Caco-2 (cell line): ENCODE measurements around the gene SLITRK3. TPM values are rescaled to one million over a fixed set of nuclear protein-coding genes. Genes with fewer than 3 reads are reported as not detected.

Experiments
- BruUV-seq: library from RNA; stranded (reverse); fragments of 400-500 nt; replicated peaks from 2 replicates; lab custom pipeline; 2021; lab: Mats Ljungman, UMichigan
- CTCF ChIA-PET: fragments of 300-600 bp; sonication (Branson Sonifier 250); formaldehyde crosslinking; loops from one replicate; lab custom pipeline; 2022; ENCODE audit warnings: antibody characterized with exemption; lab: Charles Lee
- POLR2A ChIA-PET: fragments of 300-600 bp; sonication (Branson Sonifier 250); formaldehyde crosslinking; loops from one replicate; lab custom pipeline; 2022; ENCODE audit warnings: antibody characterized with exemption; lab: Charles Lee
- DNase-seq, 2 experiments: peaks; one replicate each; pipeline versions ENCODE4 v3.0.0 to v3.0.0-alpha.2; 2020 to 2022
- H3K27me3 ChIP-seq: replicated peaks from 2 replicates; pipeline ENCODE4 v1.6.0; 2011; ENCODE audit warnings: low read length; ENCODE audit not compliant: control insufficient read depth, insufficient read depth
- H3K36me3 ChIP-seq: 2 replicates; pipeline ENCODE4 v1.5.1; 2011; ENCODE audit warnings: low read length; ENCODE audit not compliant: control insufficient read depth, insufficient read depth
- H3K4me1 ChIP-seq: fragments of 250-450 bp; sonication (Bioruptor Pico); 2 replicates; pipeline ENCODE4 v1.5.1; 2020; ENCODE audit warnings: mild to moderate bottlenecking
- H3K4me3 ChIP-seq: 2 replicates; pipeline ENCODE4 v1.5.1; 2011; ENCODE audit warnings: low read depth, mild to moderate bottlenecking, control low read depth, low read length
- H3K9me3 ChIP-seq: fragments of 250-450 bp; sonication (Bioruptor Pico); 2 replicates; pipeline ENCODE4 v1.5.1; 2020; ENCODE audit warnings: mild to moderate bottlenecking, moderate library complexity
- H3K27ac Mint-ChIP-seq: one replicate; pipeline ENCODE4 v1.8.0; 2022; ENCODE audit warnings: mixed read lengths; ENCODE audit not compliant: unreplicated experiment
- H3K27me3 Mint-ChIP-seq: one replicate; pipeline ENCODE4 v1.8.0; 2022; ENCODE audit warnings: mixed read lengths; ENCODE audit not compliant: insufficient read depth, unreplicated experiment
- H3K36me3 Mint-ChIP-seq: one replicate; pipeline ENCODE4 v1.8.0; 2022; ENCODE audit warnings: mild to moderate bottlenecking, mixed read lengths; ENCODE audit not compliant: insufficient read depth, unreplicated experiment
- H3K4me1 Mint-ChIP-seq: one replicate; pipeline ENCODE4 v1.8.0; 2022; ENCODE audit warnings: low read depth, mixed read lengths; ENCODE audit not compliant: unreplicated experiment
- H3K4me3 Mint-ChIP-seq: one replicate; pipeline ENCODE4 v1.8.0; 2022; ENCODE audit warnings: mild to moderate bottlenecking, moderate library complexity, mixed read lengths; ENCODE audit not compliant: unreplicated experiment
- H3K9me3 Mint-ChIP-seq: one replicate; pipeline ENCODE4 v1.8.0; 2022; ENCODE audit warnings: mixed read lengths; ENCODE audit not compliant: unreplicated experiment
- intact Hi-C: fragments of 100-400 bp; cut with micrococcal nuclease; formaldehyde crosslinking; loops from one replicate; pipeline ENCODE4 v1.10.0; 2022; ENCODE audit not compliant: unreplicated experiment
- total RNA-seq: library from RNA; stranded (reverse); gene quantifications from 2 replicates; pipeline ENCODE4 v1.2.3, GENCODE V29; 2022
- TF ChIP-seq, protein P1 (sequence below), 2 experiments: fragments of 200-600 bp in 1 of 2; IDR thresholded peaks; 1 replicate in 1 of 2; 2 replicates in 1 of 2; pipeline versions ENCODE4 v1.5.1 to v1.8.0; 2011 to 2022; ENCODE audit warnings: antibody characterized with exemption in 1 of 2, control low read depth in 1 of 2, inconsistent platforms in 1 of 2, low read depth in 1 of 2, low read length in 1 of 2, mild to moderate bottlenecking in 1 of 2, moderate library complexity in 1 of 2; ENCODE audit not compliant: insufficient read depth in 1 of 2, severe bottlenecking in 1 of 2, unreplicated experiment in 1 of 2

Gene SLITRK3
- total RNA-seq, 1 experiment from 2014 or later, result not detected

DNA sequence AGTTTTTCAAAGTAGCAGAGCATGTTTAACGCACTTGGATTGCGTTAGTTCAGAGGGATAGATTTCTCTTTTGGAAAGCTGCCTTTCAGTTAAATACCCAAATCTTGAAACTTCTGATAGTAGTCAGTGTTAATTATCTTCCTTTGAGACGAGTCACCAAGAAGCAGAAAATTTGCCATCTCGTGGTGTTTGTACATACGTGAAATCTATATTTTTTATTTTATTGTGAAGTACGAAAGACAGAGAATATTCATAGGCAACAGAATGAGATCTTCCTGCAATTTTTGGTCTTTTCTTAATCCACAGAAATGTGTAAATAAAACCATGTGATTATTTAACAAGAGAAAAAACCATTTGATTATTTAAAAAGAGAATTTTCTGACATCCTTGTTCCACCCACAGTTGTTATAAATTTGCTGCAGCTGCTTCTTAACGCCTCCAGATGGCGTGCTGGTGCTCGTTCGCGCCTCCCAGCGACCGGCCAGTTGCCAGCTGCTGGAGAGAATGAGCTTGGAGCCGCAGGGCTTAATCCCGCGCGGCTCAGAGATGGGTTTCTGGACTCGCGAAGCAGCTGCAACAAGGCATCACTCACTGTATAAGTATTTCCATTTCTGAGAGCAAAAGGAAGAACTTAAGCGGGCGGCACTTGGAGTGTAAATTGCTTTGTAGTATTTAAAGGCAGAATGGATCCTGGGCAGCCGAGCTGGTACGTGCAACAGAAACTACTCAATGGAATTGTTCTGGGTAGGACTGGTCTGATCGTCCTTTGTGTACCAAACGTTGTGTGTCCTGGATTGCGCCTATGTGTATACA is 10.5 kb upstream of the SLITRK3 start:
- Mint-ChIP-seq H3K4me1 (peaks cover 6% of the 10 kb centered on the region), H3K27me3 (peaks cover 7% of the 10 kb centered on the region), H3K9me3 (no peaks in the 10 kb centered on the region), H3K36me3 (no peaks in the 10 kb centered on the region), H3K27ac (no peak overlapping the region), H3K4me3 (peak overlapping the region; percentile 67)
- peak; percentile 57 to 67 for DNase-seq
- H3K4me1 ChIP-seq, result no peaks in the 10 kb centered on the region
- no peaks in the 10 kb centered on the region for H3K36me3 ChIP-seq
- CTCF ChIA-PET, result interaction anchor here (0.6 to 1.1 kb wide), 9 partner anchors 11 to 1829 kb away, joined by 3 to 5 read pairs (median 3); no protein-coding TSS in a partner anchor
- POLR2A ChIA-PET, result no interaction called here
- H3K4me3 ChIP-seq, result no peak overlapping the region
- no peaks in the 10 kb centered on the region for H3K9me3 ChIP-seq
- TF ChIP-seq, protein P1, sequence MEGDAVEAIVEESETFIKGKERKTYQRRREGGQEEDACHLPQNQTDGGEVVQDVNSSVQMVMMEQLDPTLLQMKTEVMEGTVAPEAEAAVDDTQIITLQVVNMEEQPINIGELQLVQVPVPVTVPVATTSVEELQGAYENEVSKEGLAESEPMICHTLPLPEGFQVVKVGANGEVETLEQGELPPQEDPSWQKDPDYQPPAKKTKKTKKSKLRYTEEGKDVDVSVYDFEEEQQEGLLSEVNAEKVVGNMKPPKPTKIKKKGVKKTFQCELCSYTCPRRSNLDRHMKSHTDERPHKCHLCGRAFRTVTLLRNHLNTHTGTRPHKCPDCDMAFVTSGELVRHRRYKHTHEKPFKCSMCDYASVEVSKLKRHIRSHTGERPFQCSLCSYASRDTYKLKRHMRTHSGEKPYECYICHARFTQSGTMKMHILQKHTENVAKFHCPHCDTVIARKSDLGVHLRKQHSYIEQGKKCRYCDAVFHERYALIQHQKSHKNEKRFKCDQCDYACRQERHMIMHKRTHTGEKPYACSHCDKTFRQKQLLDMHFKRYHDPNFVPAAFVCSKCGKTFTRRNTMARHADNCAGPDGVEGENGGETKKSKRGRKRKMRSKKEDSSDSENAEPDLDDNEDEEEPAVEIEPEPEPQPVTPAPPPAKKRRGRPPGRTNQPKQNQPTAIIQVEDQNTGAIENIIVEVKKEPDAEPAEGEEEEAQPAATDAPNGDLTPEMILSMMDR (IDR thresholded peaks at IDR 0.05; ENCODE audit: insufficient read depth in 1 of 2, low read depth in 1 of 2, low read length in 1 of 2, severe bottlenecking in 1 of 2, unreplicated experiment in 1 of 2), result peak; percentile 71 to 99
- H3K27me3 ChIP-seq, result no peaks in the 10 kb centered on the region
- intact Hi-C loops, result loop anchor here (2.0 kb wide), 1 partner anchor 62 kb away; no protein-coding TSS in a partner anchor
- no TSS peak for BruUV-seq

DNA sequence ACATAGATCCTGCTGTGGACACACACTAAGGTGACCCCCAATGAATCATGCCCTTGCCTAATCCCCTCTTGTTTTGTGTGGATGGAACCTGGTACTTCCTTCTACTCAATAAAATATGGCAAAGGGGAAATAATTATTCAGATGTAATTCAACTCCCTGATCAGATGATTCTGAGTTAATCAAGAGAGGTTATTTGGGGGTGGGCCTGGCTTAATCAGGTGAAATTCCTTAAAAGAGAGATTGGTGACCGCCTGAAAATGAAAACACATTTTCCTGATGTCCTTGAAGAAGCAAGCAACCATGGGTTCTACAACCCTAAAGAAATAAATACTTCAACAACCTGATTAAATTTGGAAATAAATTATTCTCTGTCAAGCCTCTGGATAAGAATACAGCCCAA is 8.3 kb upstream of the SLITRK3 start:
- Histone ChIP-seq H3K36me3 (no peaks in the 10 kb centered on the region), H3K27me3 (no peaks in the 10 kb centered on the region), H3K9me3 (no peaks in the 10 kb centered on the region), H3K4me1 (no peaks in the 10 kb centered on the region), H3K4me3 (no peak overlapping the region)
- intact Hi-C loops, result no loop called here
- Mint-ChIP-seq H3K27me3 (peaks cover 7% of the 10 kb centered on the region), H3K4me1 (peaks cover 6% of the 10 kb centered on the region), H3K9me3 (no peaks in the 10 kb centered on the region), H3K27ac (no peak overlapping the region), H3K4me3 (no peak overlapping the region), H3K36me3 (no peaks in the 10 kb centered on the region)
- CTCF ChIA-PET, result no interaction called here
- POLR2A ChIA-PET, result no interaction called here
- TF ChIP-seq, protein P1 (IDR thresholded peaks at IDR 0.05; ENCODE audit: insufficient read depth in 1 of 2, low read depth in 1 of 2, low read length in 1 of 2, severe bottlenecking in 1 of 2, unreplicated experiment in 1 of 2), result no peak
- no TSS peak for BruUV-seq
- no peak for DNase-seq

DNA sequence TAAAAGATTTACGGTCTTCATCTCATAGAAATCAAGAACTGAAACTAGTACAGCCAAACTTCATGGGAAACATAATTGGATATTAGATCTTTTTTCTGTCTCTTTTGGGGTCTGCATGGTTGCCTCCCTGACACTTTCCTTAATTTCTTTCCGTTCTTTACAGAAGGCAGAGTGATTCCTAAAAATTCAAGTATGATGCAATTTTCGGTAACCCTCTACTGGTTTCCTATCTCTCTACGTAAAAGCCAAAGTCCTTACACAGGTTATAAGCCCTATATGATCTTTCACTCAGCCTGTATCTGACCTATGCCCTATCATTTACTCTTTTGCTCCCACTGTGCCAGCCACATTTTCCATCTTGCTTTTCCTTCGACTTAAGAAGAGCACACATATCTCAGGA is 6.8 kb upstream of the SLITRK3 start:
- Histone ChIP-seq H3K27me3 (no peaks in the 10 kb centered on the region), H3K4me1 (no peaks in the 10 kb centered on the region), H3K36me3 (no peaks in the 10 kb centered on the region), H3K4me3 (no peak overlapping the region), H3K9me3 (no peaks in the 10 kb centered on the region)
- POLR2A ChIA-PET, result no interaction called here
- H3K36me3 Mint-ChIP-seq, result no peaks in the 10 kb centered on the region
- BruUV-seq, result no TSS peak
- CTCF ChIA-PET, result no interaction called here
- DNase-seq, result no peak
- H3K27me3 Mint-ChIP-seq, result peaks cover 3% of the 10 kb centered on the region
- H3K4me1 Mint-ChIP-seq, result peaks cover 6% of the 10 kb centered on the region
- H3K9me3 Mint-ChIP-seq, result no peaks in the 10 kb centered on the region
- H3K27ac Mint-ChIP-seq, result no peak overlapping the region
- TF ChIP-seq, protein P1 (IDR thresholded peaks at IDR 0.05; ENCODE audit: insufficient read depth in 1 of 2, low read depth in 1 of 2, low read length in 1 of 2, severe bottlenecking in 1 of 2, unreplicated experiment in 1 of 2), result no peak
- intact Hi-C loops, result no loop called here
- no peak overlapping the region for H3K4me3 Mint-ChIP-seq
